CD14-positive monocyte (primary cell): ENCODE measurements around the gene RRP12. TPM values are rescaled to one million over a fixed set of nuclear protein-coding genes. Genes with fewer than 3 reads are reported as not detected.
A peak's percentile ranks its signal among the peaks of the same experiment; 100 is the strongest.

Source experiments
- DNase-seq, 3 donors: peaks; one replicate each; pipeline ENCODE4 v3.0.0-alpha.2; 2011 to 2022
- H2AFZ ChIP-seq: 2 replicates; pipeline ENCODE4 v1.6.0; 2012; ENCODE audit warnings: mild to moderate bottlenecking, low read depth, low read length, inconsistent platforms; ENCODE audit not compliant: insufficient read depth, poor library complexity, severe bottlenecking
- H3K27ac ChIP-seq, 2 donors: 1 replicate in 1 of 2; 2 replicates in 1 of 2; pipeline ENCODE4 v1.5.1; 2012 to 2013; ENCODE audit warnings: low read length in 2 of 2, control low read depth in 1 of 2, inconsistent platforms in 1 of 2, low read depth in 1 of 2, mild to moderate bottlenecking in 1 of 2
- H3K27me3 ChIP-seq, 2 donors: one replicate each; pipeline versions ENCODE4 v1.6.0 to v1.6.1; 2011 to 2013; ENCODE audit warnings: low read length in 2 of 2; ENCODE audit not compliant: control insufficient read depth in 2 of 2, insufficient read depth in 2 of 2
- H3K36me3 ChIP-seq, 2 donors: replicated peaks in 1 of 2; 1 replicate in 1 of 2; 2 replicates in 1 of 2; pipeline versions ENCODE4 v1.5.1 to v1.6.1; 2012 to 2013; ENCODE audit warnings: low read length in 2 of 2, control low read depth in 1 of 2, inconsistent platforms in 1 of 2, mild to moderate bottlenecking in 1 of 2; ENCODE audit not compliant: insufficient read depth in 2 of 2, control insufficient read depth in 1 of 2
- H3K4me1 ChIP-seq, 2 donors: 1 replicate in 1 of 2; 2 replicates in 1 of 2; pipeline versions ENCODE4 v1.5.1 to v1.6.1; 2012 to 2013; ENCODE audit warnings: low read length in 2 of 2, control low read depth in 1 of 2, inconsistent platforms in 1 of 2, mild to moderate bottlenecking in 1 of 2, moderate library complexity in 1 of 2; ENCODE audit not compliant: insufficient read depth in 2 of 2, control insufficient read depth in 1 of 2
- H3K4me2 ChIP-seq: replicated peaks from 2 replicates; pipeline ENCODE3; 2012; ENCODE audit warnings: low read length, moderate library complexity, mild to moderate bottlenecking; ENCODE audit not compliant: poor library complexity, severe bottlenecking; ENCODE audit errors: extremely low read depth
- H3K4me3 ChIP-seq, 3 experiments: fragments of 200-600 bp in 1 of 3; sonication (generic) in 1 of 3; replicated peaks in 1 of 3; 1 replicate in 2 of 3; 2 replicates in 1 of 3; pipeline ENCODE4 v1.5.1; 2011 to 2013; ENCODE audit warnings: low read length in 3 of 3, mild to moderate bottlenecking in 3 of 3, control low read depth in 2 of 3, low read depth in 2 of 3, inconsistent platforms in 1 of 3, moderate library complexity in 1 of 3
- H3K79me2 ChIP-seq: 2 replicates; pipeline ENCODE4 v1.6.0; 2012; ENCODE audit warnings: mild to moderate bottlenecking, control low read depth, inconsistent platforms, low read length, moderate library complexity; ENCODE audit not compliant: insufficient read depth
- H3K9ac ChIP-seq: 2 replicates; pipeline ENCODE4 v1.6.0; 2017; ENCODE audit warnings: low read length, mild to moderate bottlenecking; ENCODE audit not compliant: insufficient read depth, poor library complexity, severe bottlenecking
- H3K9me3 ChIP-seq, 2 donors: replicated peaks in 1 of 2; 1 replicate in 1 of 2; 2 replicates in 1 of 2; pipeline versions ENCODE4 v1.5.1 to v1.6.1; 2012 to 2013; ENCODE audit warnings: low read length in 2 of 2, control low read depth in 1 of 2; ENCODE audit not compliant: control insufficient read depth in 1 of 2, insufficient read depth in 1 of 2
- H4K20me1 ChIP-seq: 2 replicates; pipeline ENCODE4 v1.6.0; 2012; ENCODE audit warnings: mild to moderate bottlenecking, low read length, control low read depth, moderate library complexity; ENCODE audit not compliant: insufficient read depth
- H3K27ac Mint-ChIP-seq, 7 donors: one replicate each; pipeline ENCODE4 v1.8.0; 2020; ENCODE audit warnings: mild to moderate bottlenecking in 7 of 7, mixed read lengths in 7 of 7, moderate library complexity in 6 of 7, inconsistent platforms in 2 of 7
- H3K27me3 Mint-ChIP-seq, 3 donors: one replicate each; pipeline ENCODE4 v1.8.0; 2021 to 2022; ENCODE audit warnings: low read depth in 3 of 3, mild to moderate bottlenecking in 3 of 3, mixed read lengths in 3 of 3, moderate library complexity in 3 of 3, inconsistent platforms in 1 of 3
- H3K36me3 Mint-ChIP-seq, 2 donors: one replicate each; pipeline ENCODE4 v1.8.0; 2020; ENCODE audit warnings: mixed read lengths in 2 of 2, inconsistent platforms in 1 of 2, mild to moderate bottlenecking in 1 of 2
- H3K4me1 Mint-ChIP-seq: one replicate; pipeline ENCODE4 v1.8.0; 2020; ENCODE audit warnings: mild to moderate bottlenecking, mixed read lengths
- H3K4me3 Mint-ChIP-seq, 2 donors: one replicate each; pipeline ENCODE4 v1.8.0; 2020; ENCODE audit warnings: mild to moderate bottlenecking in 2 of 2, mixed read lengths in 2 of 2, moderate library complexity in 1 of 2
- H3K9me3 Mint-ChIP-seq, 7 donors: one replicate each; pipeline ENCODE4 v1.8.0; 2020 to 2022; ENCODE audit warnings: mixed read lengths in 7 of 7, mild to moderate bottlenecking in 6 of 7, moderate library complexity in 6 of 7, inconsistent platforms in 2 of 7
- CTCF ChIP-seq: fragments of 200-600 bp; IDR thresholded peaks from one replicate; pipeline ENCODE4 v1.8.0; 2022; ENCODE audit warnings: antibody characterized with exemption, mild to moderate bottlenecking
- WGBS: methylation state at CpG from one replicate; pipeline ENCODE4 v1.1.5; 2013; ENCODE audit warnings: missing lambda C conversion rate; ENCODE audit not compliant: insufficient coverage; 5-methylcytosine and 5-hydroxymethylcytosine counted together
- intact Hi-C, 2 donors: fragments of 100-400 bp; cut with micrococcal nuclease; formaldehyde crosslinking; loops; one replicate each; pipeline versions ENCODE4 v1.15.0 to v1.15.1; 2023
- polyA plus RNA-seq, 3 donors: library from polyadenylated mRNA; depleted of rRNA in 1 of 3; unstranded in 2 of 3; stranded (reverse) in 1 of 3; fragments of 300-500 nt in 2 of 3; fragments of >200 nt in 1 of 3; fragmentation: Illumina TruSeq in 2 of 3; gene quantifications; 1 replicate in 2 of 3; 2 replicates in 1 of 3; pipeline ENCODE4 v1.2.3, GENCODE V29; 2012 to 2021

The RRP12 gene
- polyA plus RNA-seq, 3 donors = 31.0 to 98.7 (median 44.3) TPM

GRCh38 chr10:97411406-97411805 lies 10.3 kb upstream of the RRP12 start:
- no peaks in the 10 kb centered on the region for H4K20me1 ChIP-seq
- H3K4me2 ChIP-seq = no peak overlapping the region
- no peaks in the 10 kb centered on the region for H3K9me3 ChIP-seq
- H3K36me3 ChIP-seq = no peaks in the 10 kb centered on the region
- H3K9ac ChIP-seq = no peak overlapping the region
- H3K9me3 Mint-ChIP-seq = peaks cover 0 to 2% (median 0%) of the 10 kb centered on the region in 7 donors
- H2AFZ ChIP-seq = no peak overlapping the region
- no peak for TF ChIP-seq CTCF
- 63% methylated on average over 4 of the region's 4 CpGs for WGBS
- no peaks in the 10 kb centered on the region for H3K27me3 Mint-ChIP-seq
- peaks cover 70 to 79% of the 10 kb centered on the region in 2 donors for H3K4me1 ChIP-seq
- no peaks in the 10 kb centered on the region for H3K36me3 Mint-ChIP-seq
- no peaks in the 10 kb centered on the region for H3K79me2 ChIP-seq
- peak overlapping the region; percentile 23 to 79 (median 65) for H3K27ac Mint-ChIP-seq
- peak overlapping the region in 1 of 2 donors; percentile 20 for H3K27ac ChIP-seq
- H3K4me1 Mint-ChIP-seq = peaks cover 65% of the 10 kb centered on the region
- no peaks in the 10 kb centered on the region for H3K27me3 ChIP-seq
- H3K4me3 ChIP-seq = no peak overlapping the region
- no peak overlapping the region for H3K4me3 Mint-ChIP-seq
- intact Hi-C loops = no loop called here
- DNase-seq = peak in 2 of 3 donors; percentile 43 to 61

- Histone ChIP-seq H3K27ac (peak overlapping the region; percentile 85 to 86), H4K20me1 (no peaks in the 10 kb centered on the region), H3K4me3 (peak overlapping the region in 1 of 3 experiments; percentile 31), H3K36me3 (no peaks in the 10 kb centered on the region), H3K4me1 (peaks cover 81 to 91% of the 10 kb centered on the region in 2 donors), H3K4me2 (peak overlapping the region; percentile 58), H3K9me3 (no peaks in the 10 kb centered on the region), H3K27me3 (no peaks in the 10 kb centered on the region), H2AFZ (peak overlapping the region; percentile 9), H3K79me2 (peaks cover 4% of the 10 kb centered on the region), H3K9ac (peak overlapping the region; percentile 35)
- peak; percentile 62 to 85 (median 73) for DNase-seq
- H3K4me3 Mint-ChIP-seq = peak overlapping the region; percentile 49 to 71
- no peak for TF ChIP-seq CTCF
- WGBS = 3% methylated on average over 7 of the region's 10 CpGs
- no peaks in the 10 kb centered on the region for H3K36me3 Mint-ChIP-seq
- H3K27ac Mint-ChIP-seq = peak overlapping the region; percentile 95 to 99 (median 98)
- H3K4me1 Mint-ChIP-seq = peaks cover 69% of the 10 kb centered on the region
- peaks cover 0 to 2% (median 0%) of the 10 kb centered on the region in 7 donors for H3K9me3 Mint-ChIP-seq
- intact Hi-C loops = loop anchor here in 1 of 2 donors (2.0 to 5.0 kb wide), 2 partner anchors 16 to 89 kb away; partner anchors contain the start of genes MMS19 and UBTD1
- no peaks in the 10 kb centered on the region for H3K27me3 Mint-ChIP-seq
Measured at GRCh38 chr10:97408496-97408992, 7.4 kb upstream of the RRP12 start.
